Esophagus squamous epithelium (tissue), 4 donors: ENCODE data around the gene GNPDA1.

Experiments used
- POLR2A ChIP-seq, 4 donors: fragments of 450-650 bp; IDR thresholded peaks; one replicate each; pipeline ENCODE4 v1.6.1; 2017; ENCODE audit warnings: antibody characterized with exemption in 4 of 4, mild to moderate bottlenecking in 4 of 4, moderate library complexity in 3 of 4
- TF ChIP-seq, protein P1 (sequence below), 6 experiments: fragments of 450-650 bp in 4 of 6; fragments of 200-600 bp in 2 of 6; sonication (generic) in 2 of 6; IDR thresholded peaks; one replicate each; pipeline ENCODE4 v1.5.1; 2016 to 2019; ENCODE audit warnings: antibody characterized with exemption in 6 of 6, mild to moderate bottlenecking in 4 of 6, moderate library complexity in 4 of 6

DNA sequence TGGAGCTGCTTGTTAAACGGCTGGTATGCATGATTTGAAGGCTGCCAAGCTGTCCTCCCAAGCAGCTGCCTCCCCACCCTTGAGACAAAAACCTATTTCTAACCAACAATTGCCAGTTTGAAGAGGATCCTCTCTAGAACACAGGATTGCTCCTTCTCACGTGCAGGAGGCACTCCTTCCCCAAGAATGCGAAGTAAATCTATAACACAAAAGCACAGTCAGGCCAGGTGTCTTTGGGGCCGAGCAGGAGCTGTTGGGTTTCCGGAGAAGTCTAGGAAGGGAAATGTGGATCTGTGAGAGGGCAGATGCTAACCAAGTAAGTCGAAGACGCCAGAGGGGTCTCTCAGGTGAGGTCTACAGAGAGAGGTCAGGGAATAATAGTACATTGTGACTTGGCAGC, 35.4 kb upstream of the GNPDA1 start:
- no peak for TF ChIP-seq POLR2A (IDR thresholded peaks at IDR 0.05)
- TF ChIP-seq, protein P1, sequence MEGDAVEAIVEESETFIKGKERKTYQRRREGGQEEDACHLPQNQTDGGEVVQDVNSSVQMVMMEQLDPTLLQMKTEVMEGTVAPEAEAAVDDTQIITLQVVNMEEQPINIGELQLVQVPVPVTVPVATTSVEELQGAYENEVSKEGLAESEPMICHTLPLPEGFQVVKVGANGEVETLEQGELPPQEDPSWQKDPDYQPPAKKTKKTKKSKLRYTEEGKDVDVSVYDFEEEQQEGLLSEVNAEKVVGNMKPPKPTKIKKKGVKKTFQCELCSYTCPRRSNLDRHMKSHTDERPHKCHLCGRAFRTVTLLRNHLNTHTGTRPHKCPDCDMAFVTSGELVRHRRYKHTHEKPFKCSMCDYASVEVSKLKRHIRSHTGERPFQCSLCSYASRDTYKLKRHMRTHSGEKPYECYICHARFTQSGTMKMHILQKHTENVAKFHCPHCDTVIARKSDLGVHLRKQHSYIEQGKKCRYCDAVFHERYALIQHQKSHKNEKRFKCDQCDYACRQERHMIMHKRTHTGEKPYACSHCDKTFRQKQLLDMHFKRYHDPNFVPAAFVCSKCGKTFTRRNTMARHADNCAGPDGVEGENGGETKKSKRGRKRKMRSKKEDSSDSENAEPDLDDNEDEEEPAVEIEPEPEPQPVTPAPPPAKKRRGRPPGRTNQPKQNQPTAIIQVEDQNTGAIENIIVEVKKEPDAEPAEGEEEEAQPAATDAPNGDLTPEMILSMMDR (IDR thresholded peaks at IDR 0.05): no peak
